Measurements from ENCODE around the gene DPH3.

DNA sequence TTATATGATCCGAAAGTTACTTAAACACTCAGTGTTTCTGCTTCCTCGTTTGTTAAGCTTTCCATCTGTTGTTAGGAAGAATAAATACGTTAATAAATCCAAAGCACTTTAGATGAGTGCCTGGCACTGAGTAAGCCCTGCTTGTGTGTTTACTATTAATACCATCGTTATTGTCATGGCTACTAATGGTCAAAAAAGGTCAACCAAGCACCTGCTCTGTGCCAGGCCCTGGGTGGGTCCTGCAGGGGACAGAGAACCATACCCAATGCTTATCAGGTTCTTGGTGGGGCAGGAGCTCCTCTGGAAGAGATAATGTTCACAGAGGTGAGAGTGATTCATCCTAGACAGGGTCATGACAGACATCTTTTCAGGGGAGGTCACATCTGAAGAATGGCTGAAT is 50.4 kb downstream of the DPH3 start:
- TF ChIP-seq CTCF (IDR thresholded peaks at IDR 0.05 in 2 of 3, conservative IDR thresholded peaks at IDR 0.05 in 1 of 3; ENCODE audit: control insufficient read depth in 2 of 3, extremely low read depth in 1 of 3, insufficient read depth in 1 of 3, low read depth in 3 of 3, low read length in 3 of 3) (no peak), TAF1 (IDR thresholded peaks at IDR 0.05; ENCODE audit: borderline replicate concordance, low read depth, low read length) (no peak), PBX3 (IDR thresholded peaks at IDR 0.05; ENCODE audit: insufficient replicate concordance, low read depth, low read length) (no peak)

Measured in GM12878 (cell line).